SK-N-MC (cell line): ENCODE measurements around the gene GALNT8.

Experiments used
- EZH2 ChIP-seq: fragments of 200-600 bp; sonication (generic); IDR thresholded peaks from one replicate; pipeline ENCODE4 v1.6.1; 2017; ENCODE audit warnings: antibody characterized with exemption
- POLR2AphosphoS5 ChIP-seq: IDR thresholded peaks from 2 replicates; pipeline ENCODE4 v1.6.1; 2012; ENCODE audit warnings: mild to moderate bottlenecking, low read depth, low read length, borderline replicate concordance

- no peak for TF ChIP-seq POLR2AphosphoS5
- TF ChIP-seq EZH2: no peak
Observed at GRCh38 chr12:4703676-4704075, 16.5 kb upstream of the GALNT8 start.
